ENCODE results near the gene HBE1. TPM values are rescaled to one million over a fixed set of nuclear protein-coding genes. Genes with fewer than 3 reads are reported as not detected.

Gene HBE1
- total and polyA plus RNA-seq, 9 of the 15 experiments (the other 6 are each of a cell fraction or from before 2014, with no cell fraction given) = 612 to 10,250 (median 2,181) TPM

DNA sequence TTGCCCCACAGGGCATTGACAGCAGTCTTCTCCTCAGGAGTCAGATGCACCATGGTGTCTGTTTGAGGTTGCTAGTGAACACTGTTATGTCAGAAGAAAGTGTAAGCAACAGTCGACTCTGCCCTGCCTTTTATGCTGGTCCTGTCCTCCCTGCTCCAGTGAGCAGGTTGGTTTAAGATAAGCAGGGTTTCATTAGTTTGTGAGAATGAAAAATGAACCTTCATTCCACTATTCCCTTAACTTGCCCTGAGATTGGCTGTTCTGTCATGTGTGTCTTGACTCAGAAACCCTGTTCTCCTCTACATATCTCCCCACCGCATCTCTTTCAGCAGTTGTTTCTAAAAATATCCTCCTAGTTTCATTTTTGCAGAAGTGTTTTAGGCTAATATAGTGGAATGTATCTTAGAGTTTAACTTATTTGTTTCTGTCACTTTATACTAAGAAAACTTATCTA lies 35.3 kb downstream of the HBE1 start, which contains the start of gene HBD (continued):
- TF ChIP-seq, protein P1, sequence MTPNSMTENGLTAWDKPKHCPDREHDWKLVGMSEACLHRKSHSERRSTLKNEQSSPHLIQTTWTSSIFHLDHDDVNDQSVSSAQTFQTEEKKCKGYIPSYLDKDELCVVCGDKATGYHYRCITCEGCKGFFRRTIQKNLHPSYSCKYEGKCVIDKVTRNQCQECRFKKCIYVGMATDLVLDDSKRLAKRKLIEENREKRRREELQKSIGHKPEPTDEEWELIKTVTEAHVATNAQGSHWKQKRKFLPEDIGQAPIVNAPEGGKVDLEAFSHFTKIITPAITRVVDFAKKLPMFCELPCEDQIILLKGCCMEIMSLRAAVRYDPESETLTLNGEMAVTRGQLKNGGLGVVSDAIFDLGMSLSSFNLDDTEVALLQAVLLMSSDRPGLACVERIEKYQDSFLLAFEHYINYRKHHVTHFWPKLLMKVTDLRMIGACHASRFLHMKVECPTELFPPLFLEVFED (CRISPR knock-in tag; conservative IDR thresholded peaks at IDR 0.05) = no peak
- no peak for TF ChIP-seq IFI16 (CRISPR knock-in tag; IDR thresholded peaks at IDR 0.05)
- TF ChIP-seq RBM17 (IDR thresholded peaks at IDR 0.05; ENCODE audit: borderline replicate concordance, low read depth, low read length) = no peak
- TF ChIP-seq NEUROD1 (IDR thresholded peaks at IDR 0.05; ENCODE audit: borderline replicate concordance, low read depth, low read length, partially characterized antibody) = no peak
- TF ChIP-seq ZNF347 (CRISPR knock-in tag; IDR thresholded peaks at IDR 0.05; ENCODE audit: low read depth) = no peak
- TF ChIP-seq ZNF232 (CRISPR knock-in tag; IDR thresholded peaks at IDR 0.05) = no peak
- TF ChIP-seq HNRNPUL1 (IDR thresholded peaks at IDR 0.05; ENCODE audit: low read length) = no peak
- no peak for TF ChIP-seq NFXL1 (CRISPR knock-in tag; IDR thresholded peaks at IDR 0.05)
- TF ChIP-seq CBX8 (IDR thresholded peaks at IDR 0.05; ENCODE audit: borderline replicate concordance, extremely low read depth, low read depth, low read length, poor library complexity, severe bottlenecking) = no peak
- no peak for TF ChIP-seq TEAD1 (CRISPR knock-in tag; IDR thresholded peaks at IDR 0.05)
- no peak for TF ChIP-seq HLTF (IDR thresholded peaks at IDR 0.05)
- peak; percentile 74; the same call in 1 of the 2 replicates for TF ChIP-seq SOX6 (IDR thresholded peaks at IDR 0.05)
- peak in 1 of 2 experiments; percentile 35; a peak in 1 of 4 replicates for TF ChIP-seq KDM1A (IDR thresholded peaks at IDR 0.05)
- TF ChIP-seq CGGBP1 (CRISPR knock-in tag; IDR thresholded peaks at IDR 0.05) = no peak
- TF ChIP-seq, protein P2, sequence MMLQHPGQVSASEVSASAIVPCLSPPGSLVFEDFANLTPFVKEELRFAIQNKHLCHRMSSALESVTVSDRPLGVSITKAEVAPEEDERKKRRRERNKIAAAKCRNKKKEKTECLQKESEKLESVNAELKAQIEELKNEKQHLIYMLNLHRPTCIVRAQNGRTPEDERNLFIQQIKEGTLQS (IDR thresholded peaks at IDR 0.05) = no peak
- TF ChIP-seq, protein P2 (CRISPR knock-in tag; conservative IDR thresholded peaks at IDR 0.05) = no peak
- peak; percentile 22 for TF ChIP-seq ZFP36 (IDR thresholded peaks at IDR 0.05; ENCODE audit: low read depth, low read length, partially characterized antibody)
- no peak for TF ChIP-seq TSC22D4 (tag; IDR thresholded peaks at IDR 0.05)
- TF ChIP-seq ZNF561 (CRISPR knock-in tag; conservative IDR thresholded peaks at IDR 0.05) = no peak
- no peak for TF ChIP-seq HEY1 (CRISPR knock-in tag; IDR thresholded peaks at IDR 0.05; ENCODE audit: borderline replicate concordance)
- TF ChIP-seq TCFL5 (CRISPR knock-in tag; conservative IDR thresholded peaks at IDR 0.05) = no peak
- TF ChIP-seq, protein P3, sequence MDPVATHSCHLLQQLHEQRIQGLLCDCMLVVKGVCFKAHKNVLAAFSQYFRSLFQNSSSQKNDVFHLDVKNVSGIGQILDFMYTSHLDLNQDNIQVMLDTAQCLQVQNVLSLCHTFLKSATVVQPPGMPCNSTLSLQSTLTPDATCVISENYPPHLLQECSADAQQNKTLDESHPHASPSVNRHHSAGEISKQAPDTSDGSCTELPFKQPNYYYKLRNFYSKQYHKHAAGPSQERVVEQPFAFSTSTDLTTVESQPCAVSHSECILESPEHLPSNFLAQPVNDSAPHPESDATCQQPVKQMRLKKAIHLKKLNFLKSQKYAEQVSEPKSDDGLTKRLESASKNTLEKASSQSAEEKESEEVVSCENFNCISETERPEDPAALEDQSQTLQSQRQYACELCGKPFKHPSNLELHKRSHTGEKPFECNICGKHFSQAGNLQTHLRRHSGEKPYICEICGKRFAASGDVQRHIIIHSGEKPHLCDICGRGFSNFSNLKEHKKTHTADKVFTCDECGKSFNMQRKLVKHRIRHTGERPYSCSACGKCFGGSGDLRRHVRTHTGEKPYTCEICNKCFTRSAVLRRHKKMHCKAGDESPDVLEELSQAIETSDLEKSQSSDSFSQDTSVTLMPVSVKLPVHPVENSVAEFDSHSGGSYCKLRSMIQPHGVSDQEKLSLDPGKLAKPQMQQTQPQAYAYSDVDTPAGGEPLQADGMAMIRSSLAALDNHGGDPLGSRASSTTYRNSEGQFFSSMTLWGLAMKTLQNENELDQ (CRISPR knock-in tag; IDR thresholded peaks at IDR 0.05; ENCODE audit: borderline replicate concordance) = no peak
- peak; percentile 91 for TF ChIP-seq HMBOX1 (IDR thresholded peaks at IDR 0.05)
- no peak; the same call in 1 of the 2 replicates for TF ChIP-seq MTA1 (IDR thresholded peaks at IDR 0.05; ENCODE audit: borderline replicate concordance)
- no peak for TF ChIP-seq ZNF830 (CRISPR knock-in tag; IDR thresholded peaks at IDR 0.05)

Measured in K562 (cell line).